GM12872 (cell line): ENCODE results near the gene UBE2D1.

Source experiments
- TF ChIP-seq, protein P1 (sequence below): IDR thresholded peaks from 3 replicates; pipeline ENCODE4 v1.5.1; 2011; ENCODE audit warnings: low read depth, mild to moderate bottlenecking, low read length, moderate library complexity; ENCODE audit not compliant: insufficient read depth

UBE2D1 gene

DNA sequence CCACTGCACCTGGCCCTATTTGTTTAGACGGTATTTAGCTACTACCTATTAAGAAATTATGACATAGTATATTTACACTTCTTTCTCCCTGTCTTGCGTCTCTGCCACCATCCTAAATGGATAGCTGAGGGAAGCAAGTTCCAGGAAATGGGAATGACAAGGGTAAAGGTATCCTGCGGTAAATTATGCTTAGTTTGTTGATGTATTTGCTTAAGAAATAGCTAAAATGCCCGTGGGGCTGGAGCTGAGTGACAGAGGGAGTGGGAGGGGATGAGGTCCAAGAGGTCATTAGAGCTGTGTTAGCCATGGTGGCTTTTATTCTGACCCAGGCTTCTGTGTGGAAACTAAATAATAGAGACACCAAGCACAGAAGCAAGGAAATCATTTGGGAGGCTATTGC lies 29.0 kb upstream of the UBE2D1 start:
- TF ChIP-seq, protein P1, sequence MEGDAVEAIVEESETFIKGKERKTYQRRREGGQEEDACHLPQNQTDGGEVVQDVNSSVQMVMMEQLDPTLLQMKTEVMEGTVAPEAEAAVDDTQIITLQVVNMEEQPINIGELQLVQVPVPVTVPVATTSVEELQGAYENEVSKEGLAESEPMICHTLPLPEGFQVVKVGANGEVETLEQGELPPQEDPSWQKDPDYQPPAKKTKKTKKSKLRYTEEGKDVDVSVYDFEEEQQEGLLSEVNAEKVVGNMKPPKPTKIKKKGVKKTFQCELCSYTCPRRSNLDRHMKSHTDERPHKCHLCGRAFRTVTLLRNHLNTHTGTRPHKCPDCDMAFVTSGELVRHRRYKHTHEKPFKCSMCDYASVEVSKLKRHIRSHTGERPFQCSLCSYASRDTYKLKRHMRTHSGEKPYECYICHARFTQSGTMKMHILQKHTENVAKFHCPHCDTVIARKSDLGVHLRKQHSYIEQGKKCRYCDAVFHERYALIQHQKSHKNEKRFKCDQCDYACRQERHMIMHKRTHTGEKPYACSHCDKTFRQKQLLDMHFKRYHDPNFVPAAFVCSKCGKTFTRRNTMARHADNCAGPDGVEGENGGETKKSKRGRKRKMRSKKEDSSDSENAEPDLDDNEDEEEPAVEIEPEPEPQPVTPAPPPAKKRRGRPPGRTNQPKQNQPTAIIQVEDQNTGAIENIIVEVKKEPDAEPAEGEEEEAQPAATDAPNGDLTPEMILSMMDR, result no peak

DNA sequence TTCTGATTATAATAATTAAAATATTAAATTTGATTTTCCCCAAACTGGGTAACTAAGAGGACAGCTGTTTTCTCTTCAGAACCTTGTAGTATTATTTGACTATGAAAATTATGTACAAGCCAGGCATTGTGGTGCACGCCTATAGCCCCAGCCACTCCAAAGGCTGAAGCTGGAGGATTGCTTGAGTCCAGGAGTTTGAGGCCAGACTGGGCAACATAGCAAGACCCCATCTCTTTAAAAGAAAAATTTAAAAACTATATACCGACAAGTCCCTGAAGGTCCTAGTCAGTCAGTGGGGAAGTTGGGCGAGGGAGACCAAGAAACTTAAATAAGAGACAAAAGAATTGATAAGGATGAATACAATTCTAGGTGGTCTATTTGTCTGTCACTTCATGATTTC lies 27.1 kb upstream of the UBE2D1 start:
- TF ChIP-seq, protein P1, result no peak

DNA sequence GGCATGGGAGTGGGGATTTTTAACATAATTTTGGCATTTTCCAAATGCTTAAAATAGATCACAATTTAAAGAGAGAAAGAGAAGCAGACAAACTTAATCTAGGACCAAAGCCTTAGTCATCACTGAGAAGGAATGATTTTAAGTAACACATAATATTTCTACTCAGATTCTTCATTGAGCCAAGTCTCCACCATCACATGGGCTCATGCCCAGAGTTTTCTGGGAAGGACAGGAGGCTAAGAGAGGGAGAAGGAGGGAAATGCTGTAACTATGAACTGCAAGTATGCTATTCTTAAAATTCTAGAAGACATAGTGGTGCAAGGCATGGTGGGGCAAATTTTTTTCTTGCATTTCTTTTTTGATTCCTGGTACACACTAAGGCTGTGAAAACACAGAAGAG lies 23.8 kb upstream of the UBE2D1 start:
- TF ChIP-seq, protein P1, result no peak

DNA sequence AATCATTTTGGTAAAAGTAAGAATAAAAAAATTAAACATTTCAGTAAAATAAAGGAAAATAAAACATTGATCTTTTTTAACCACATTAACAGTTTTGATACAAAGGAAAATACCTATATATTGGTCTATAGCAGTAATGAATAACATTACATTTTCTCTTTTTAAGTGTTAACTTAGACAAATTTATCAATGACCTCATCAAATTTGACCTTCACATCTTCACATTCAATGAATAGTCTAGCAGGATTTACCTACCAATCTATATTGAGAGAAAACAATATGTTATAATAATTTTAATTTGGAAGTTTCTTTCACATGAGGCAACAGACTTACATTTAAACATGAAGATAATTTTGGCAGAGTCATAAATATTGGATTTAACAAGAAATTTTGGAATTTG lies 17.9 kb upstream of the UBE2D1 start:
- TF ChIP-seq, protein P1, result no peak

DNA sequence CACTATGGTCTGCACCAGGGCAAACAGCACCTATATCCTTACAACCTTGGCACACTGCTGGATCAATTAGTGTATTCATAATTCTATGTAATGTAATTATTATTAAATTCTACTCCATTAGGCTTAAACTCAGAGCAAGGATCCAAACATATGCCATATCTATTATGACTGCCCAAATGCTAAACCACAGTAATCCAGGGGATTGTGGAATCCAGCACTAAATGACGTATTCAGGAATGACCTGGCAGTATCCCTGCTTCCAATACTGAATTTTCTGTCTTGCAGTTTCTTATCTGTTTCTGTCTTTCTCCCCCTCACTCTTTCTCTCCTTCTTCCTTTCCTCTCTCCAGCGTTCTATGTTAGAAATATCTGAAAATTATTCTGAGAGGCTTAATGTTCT lies 16.5 kb upstream of the UBE2D1 start:
- TF ChIP-seq, protein P1, result no peak

DNA sequence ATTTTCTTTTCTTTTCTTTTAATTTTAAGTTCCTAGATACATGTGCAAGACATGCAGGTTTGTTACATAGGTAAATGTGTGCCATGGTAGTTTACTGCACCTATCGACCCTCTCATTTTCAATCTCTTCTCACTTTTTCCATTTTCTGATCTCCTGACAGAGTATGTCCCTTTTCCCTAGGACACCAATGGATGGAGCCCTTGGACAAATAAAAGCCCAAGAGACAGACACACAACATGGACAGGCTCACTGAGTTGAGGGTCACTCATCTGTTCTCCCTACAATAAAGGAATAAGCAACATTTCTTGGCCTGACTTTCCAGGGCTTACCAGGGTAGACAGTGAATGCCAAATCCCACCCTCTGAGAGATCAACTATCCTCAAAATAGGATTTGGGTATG lies 15.2 kb upstream of the UBE2D1 start:
- TF ChIP-seq, protein P1, result no peak

DNA sequence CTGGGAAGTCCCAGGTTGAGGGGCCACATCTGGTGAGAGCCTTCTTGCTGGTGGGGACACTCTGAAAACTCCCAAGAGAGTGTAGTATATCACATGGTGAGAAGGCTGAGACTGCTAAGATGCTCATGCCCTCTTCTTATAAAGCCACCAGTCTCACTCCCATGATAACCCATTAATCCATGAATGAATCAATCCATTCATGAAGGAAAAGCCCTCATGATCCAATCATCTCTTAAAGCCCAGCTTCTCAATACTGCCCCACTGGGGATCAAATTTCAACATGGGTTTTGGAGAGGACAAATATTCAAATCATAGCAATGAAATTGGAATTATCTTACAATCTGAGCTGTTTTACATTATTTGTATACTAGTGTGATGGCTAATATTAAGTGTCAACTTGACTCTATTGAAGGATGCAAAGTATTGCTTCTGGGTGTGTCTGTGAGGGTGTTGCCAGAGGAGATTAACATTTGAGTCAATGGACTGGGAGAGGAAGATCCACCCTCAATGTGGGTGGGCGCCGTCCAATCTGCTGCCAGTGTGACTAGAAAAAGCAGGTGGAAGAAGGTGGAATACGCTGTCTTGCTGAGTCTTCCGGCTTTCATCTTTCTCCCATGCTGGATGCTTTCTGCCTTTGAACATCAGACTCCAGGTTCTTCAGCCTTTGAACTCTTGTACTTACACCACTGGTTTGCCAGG lies 14.3 kb upstream of the UBE2D1 start:
- TF ChIP-seq, protein P1, result no peak
